K562 (cell line): Measurements from ENCODE around the gene MRAP2.

Experiments used
- ESRRA ChIP-seq: fragments of 450-650 bp; IDR thresholded peaks from 2 replicates; pipeline ENCODE4 v1.6.1; 2014; ENCODE audit warnings: low read depth, mild to moderate bottlenecking, moderate library complexity, borderline replicate concordance
- EZH2 ChIP-seq: IDR thresholded peaks from 2 replicates; pipeline ENCODE4 v1.6.1; 2012; ENCODE audit warnings: low read depth, mild to moderate bottlenecking, inconsistent platforms, low read length, borderline replicate concordance
- ID3 ChIP-seq, 2 experiments: fragments of 250-450 bp in 1 of 2; fragments of 450-650 bp in 1 of 2; sonication (Bioruptor Pico) in 1 of 2; IDR thresholded peaks; 2 replicates each; pipeline versions ENCODE4 v1.6.1 to v1.8.0; 2016 to 2021; ENCODE audit warnings: mild to moderate bottlenecking in 2 of 2, moderate library complexity in 2 of 2, missing compliant biosample characterization in 1 of 2, missing genetic modification characterization in 1 of 2
- KLF1 ChIP-seq: fragments of 450-650 bp; IDR thresholded peaks from 2 replicates; pipeline ENCODE4 v1.6.1; 2016; ENCODE audit warnings: missing genetic modification characterization, missing compliant biosample characterization
- RBM22 ChIP-seq: fragments of 200-400 bp; formaldehyde crosslinking; IDR thresholded peaks from 2 replicates; pipeline ENCODE4 v1.6.1; 2018; ENCODE audit warnings: low read length, low read depth; ENCODE audit not compliant: poor library complexity, severe bottlenecking
- ZC3H4 ChIP-seq: sonication (generic); formaldehyde crosslinking; IDR thresholded peaks from 2 replicates; pipeline ENCODE4 v1.9.0; 2021; ENCODE audit warnings: missing genetic modification reagents, borderline replicate concordance

DNA sequence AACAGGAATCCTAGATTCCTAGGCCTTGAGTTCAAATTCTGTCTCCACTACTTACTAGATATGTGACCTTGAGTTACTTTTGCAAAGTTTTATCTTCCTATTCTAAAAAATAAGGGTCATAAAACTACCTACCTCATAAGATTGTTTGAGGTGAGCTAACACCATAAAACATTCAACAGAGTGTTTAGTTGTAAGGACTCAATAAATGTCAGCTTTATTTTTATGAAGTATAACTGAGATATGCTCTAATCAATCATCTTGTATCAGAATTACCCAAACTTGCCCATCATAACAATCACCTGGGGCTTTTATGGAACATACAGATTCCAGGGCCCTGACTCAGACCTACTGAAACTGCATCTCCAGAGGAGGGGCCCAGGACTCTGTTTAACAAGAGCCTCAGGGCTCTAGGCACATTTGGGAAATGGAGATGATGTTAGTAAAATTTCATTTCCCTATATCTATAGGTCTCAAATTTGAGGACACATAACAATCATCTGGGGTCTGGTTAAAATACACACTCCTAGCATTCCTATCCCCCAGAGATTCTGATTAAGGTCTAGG, 35.5 kb upstream of the MRAP2 start:
- no peak for TF ChIP-seq KLF1
- no peak for TF ChIP-seq EZH2
- TF ChIP-seq ZC3H4 (CRISPR knock-in tag), result no peak
- no peak for TF ChIP-seq RBM22
- TF ChIP-seq ID3 (CRISPR knock-in tag; IDR thresholded peaks at IDR 0.05), result no peak
- TF ChIP-seq ID3 (tag; IDR thresholded peaks at IDR 0.05), result no peak
- TF ChIP-seq ESRRA, result no peak
